ENCODE data around the gene REXO1. TPM values are rescaled to one million over a fixed set of nuclear protein-coding genes. Genes with fewer than 3 reads are reported as not detected.

The REXO1 gene
- total and polyA plus RNA-seq, 2 of the 13 experiments (the other 11 are each of a cell fraction or from before 2014, with no cell fraction given): 5.0 to 11.2 TPM

DNA sequence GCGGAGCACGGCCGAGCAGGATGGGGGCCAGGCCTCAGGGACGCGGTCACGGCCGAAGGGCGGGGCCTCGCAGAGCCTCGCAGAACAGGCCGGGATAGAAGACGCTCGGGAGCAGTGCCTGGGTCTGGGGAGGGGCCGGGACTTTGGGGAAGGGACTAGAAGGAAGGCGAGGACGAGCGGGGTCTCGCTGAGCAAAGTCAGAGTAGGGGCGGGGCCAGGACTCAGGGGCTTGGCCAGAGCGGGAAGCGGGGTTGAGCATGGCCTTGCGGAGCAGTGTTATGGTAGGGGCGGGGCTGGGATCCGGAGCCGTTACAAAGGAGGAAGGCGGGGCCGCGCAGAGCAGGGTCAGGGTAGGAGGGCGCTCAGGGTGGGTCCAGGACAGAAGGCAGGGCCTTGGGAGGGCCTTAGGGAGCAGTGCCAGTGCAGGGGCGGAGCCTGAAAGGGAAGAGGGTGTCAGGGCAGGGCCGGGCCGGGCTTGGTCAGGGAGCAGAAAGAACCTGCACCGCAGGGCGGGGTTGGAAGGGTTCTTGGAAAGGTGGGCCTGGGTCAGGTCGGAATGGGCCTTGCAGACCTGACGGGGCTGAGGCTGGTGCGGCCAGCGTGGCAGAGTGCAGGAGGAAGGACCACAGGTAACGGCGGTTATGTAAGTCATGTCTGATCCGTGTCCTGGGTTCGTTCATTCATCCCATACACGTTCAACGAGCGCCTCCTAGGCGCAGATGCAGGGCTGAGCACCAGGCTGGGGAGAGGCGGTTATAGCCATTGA lies 35.7 kb downstream of the REXO1 start (continued):
- TF ChIP-seq, protein P1, sequence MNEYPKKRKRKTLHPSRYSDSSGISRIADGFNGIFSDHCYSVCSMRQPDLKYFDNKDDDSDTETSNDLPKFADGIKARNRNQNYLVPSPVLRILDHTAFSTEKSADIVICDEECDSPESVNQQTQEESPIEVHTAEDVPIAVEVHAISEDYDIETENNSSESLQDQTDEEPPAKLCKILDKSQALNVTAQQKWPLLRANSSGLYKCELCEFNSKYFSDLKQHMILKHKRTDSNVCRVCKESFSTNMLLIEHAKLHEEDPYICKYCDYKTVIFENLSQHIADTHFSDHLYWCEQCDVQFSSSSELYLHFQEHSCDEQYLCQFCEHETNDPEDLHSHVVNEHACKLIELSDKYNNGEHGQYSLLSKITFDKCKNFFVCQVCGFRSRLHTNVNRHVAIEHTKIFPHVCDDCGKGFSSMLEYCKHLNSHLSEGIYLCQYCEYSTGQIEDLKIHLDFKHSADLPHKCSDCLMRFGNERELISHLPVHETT (CRISPR knock-in tag; conservative IDR thresholded peaks at IDR 0.05): 0 out of 2 replicates have a peak, but pooled peaks have one; percentile 8
- TF ChIP-seq, protein P2, sequence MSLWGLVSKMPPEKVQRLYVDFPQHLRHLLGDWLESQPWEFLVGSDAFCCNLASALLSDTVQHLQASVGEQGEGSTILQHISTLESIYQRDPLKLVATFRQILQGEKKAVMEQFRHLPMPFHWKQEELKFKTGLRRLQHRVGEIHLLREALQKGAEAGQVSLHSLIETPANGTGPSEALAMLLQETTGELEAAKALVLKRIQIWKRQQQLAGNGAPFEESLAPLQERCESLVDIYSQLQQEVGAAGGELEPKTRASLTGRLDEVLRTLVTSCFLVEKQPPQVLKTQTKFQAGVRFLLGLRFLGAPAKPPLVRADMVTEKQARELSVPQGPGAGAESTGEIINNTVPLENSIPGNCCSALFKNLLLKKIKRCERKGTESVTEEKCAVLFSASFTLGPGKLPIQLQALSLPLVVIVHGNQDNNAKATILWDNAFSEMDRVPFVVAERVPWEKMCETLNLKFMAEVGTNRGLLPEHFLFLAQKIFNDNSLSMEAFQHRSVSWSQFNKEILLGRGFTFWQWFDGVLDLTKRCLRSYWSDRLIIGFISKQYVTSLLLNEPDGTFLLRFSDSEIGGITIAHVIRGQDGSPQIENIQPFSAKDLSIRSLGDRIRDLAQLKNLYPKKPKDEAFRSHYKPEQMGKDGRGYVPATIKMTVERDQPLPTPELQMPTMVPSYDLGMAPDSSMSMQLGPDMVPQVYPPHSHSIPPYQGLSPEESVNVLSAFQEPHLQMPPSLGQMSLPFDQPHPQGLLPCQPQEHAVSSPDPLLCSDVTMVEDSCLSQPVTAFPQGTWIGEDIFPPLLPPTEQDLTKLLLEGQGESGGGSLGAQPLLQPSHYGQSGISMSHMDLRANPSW (CRISPR knock-in tag; IDR thresholded peaks at IDR 0.05; ENCODE audit: borderline replicate concordance): peak; percentile 86; the same call in 1 of the 2 replicates
- TF ChIP-seq NKX3-1 (CRISPR knock-in tag; IDR thresholded peaks at IDR 0.05) (no peak), ZNF615 (CRISPR knock-in tag; IDR thresholded peaks at IDR 0.05; ENCODE audit: borderline replicate concordance) (no peak), RBM39 (IDR thresholded peaks at IDR 0.05; ENCODE audit: low read depth, low read length, poor library complexity, severe bottlenecking) (no peak), ZNF460 (CRISPR knock-in tag; IDR thresholded peaks at IDR 0.05; ENCODE audit: borderline replicate concordance) (no peak), SP5 (CRISPR knock-in tag; IDR thresholded peaks at IDR 0.05; ENCODE audit: borderline replicate concordance, low read depth) (peak; percentile 79), MIXL1 (CRISPR knock-in tag; IDR thresholded peaks at IDR 0.05) (0 out of 2 replicates have a peak, but pooled peaks have one; percentile 11), ZNF496 (CRISPR knock-in tag; IDR thresholded peaks at IDR 0.05; ENCODE audit: insufficient replicate concordance) (no peak), ZNF556 (CRISPR knock-in tag; IDR thresholded peaks at IDR 0.05; ENCODE audit: borderline replicate concordance) (0 out of 2 replicates have a peak, but pooled peaks have one; percentile 67), ZNF879 (CRISPR knock-in tag; IDR thresholded peaks at IDR 0.05) (no peak), ZNF530 (CRISPR knock-in tag; IDR thresholded peaks at IDR 0.05; ENCODE audit: low read depth) (no peak), ZNF7 (CRISPR knock-in tag; IDR thresholded peaks at IDR 0.05) (no peak), ZNF501 (CRISPR knock-in tag; IDR thresholded peaks at IDR 0.05) (peak; percentile 29), POGZ (CRISPR knock-in tag; IDR thresholded peaks at IDR 0.05) (no peak; the same call in 1 of the 2 replicates), KDM4B (CRISPR knock-in tag; IDR thresholded peaks at IDR 0.05) (no peak), SMAD3 (CRISPR knock-in tag; IDR thresholded peaks at IDR 0.05) (0 out of 2 replicates have a peak, but pooled peaks have one; percentile 10), U2AF2 (IDR thresholded peaks at IDR 0.05; ENCODE audit: low read depth, low read length) (no peak)
- TF ChIP-seq, protein P3, sequence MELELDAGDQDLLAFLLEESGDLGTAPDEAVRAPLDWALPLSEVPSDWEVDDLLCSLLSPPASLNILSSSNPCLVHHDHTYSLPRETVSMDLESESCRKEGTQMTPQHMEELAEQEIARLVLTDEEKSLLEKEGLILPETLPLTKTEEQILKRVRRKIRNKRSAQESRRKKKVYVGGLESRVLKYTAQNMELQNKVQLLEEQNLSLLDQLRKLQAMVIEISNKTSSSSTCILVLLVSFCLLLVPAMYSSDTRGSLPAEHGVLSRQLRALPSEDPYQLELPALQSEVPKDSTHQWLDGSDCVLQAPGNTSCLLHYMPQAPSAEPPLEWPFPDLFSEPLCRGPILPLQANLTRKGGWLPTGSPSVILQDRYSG (CRISPR knock-in tag; IDR thresholded peaks at IDR 0.05): no peak
- TF ChIP-seq, protein P4, sequence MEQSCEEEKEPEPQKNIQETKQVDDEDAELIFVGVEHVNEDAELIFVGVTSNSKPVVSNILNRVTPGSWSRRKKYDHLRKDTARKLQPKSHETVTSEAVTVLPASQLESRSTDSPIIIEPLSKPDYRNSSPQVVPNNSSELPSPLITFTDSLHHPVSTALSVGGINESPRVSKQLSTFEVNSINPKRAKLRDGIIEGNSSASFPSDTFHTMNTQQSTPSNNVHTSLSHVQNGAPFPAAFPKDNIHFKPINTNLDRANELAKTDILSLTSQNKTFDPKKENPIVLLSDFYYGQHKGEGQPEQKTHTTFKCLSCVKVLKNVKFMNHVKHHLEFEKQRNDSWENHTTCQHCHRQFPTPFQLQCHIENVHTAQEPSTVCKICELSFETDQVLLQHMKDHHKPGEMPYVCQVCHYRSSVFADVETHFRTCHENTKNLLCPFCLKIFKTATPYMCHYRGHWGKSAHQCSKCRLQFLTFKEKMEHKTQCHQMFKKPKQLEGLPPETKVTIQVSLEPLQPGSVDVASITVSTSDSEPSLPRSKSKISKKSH (CRISPR knock-in tag; IDR thresholded peaks at IDR 0.05; ENCODE audit: borderline replicate concordance): peak; percentile 78; the same call in 1 of the 2 replicates
- TF ChIP-seq, protein P5, sequence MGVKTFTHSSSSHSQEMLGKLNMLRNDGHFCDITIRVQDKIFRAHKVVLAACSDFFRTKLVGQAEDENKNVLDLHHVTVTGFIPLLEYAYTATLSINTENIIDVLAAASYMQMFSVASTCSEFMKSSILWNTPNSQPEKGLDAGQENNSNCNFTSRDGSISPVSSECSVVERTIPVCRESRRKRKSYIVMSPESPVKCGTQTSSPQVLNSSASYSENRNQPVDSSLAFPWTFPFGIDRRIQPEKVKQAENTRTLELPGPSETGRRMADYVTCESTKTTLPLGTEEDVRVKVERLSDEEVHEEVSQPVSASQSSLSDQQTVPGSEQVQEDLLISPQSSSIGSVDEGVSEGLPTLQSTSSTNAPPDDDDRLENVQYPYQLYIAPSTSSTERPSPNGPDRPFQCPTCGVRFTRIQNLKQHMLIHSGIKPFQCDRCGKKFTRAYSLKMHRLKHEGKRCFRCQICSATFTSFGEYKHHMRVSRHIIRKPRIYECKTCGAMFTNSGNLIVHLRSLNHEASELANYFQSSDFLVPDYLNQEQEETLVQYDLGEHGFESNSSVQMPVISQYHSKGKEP (CRISPR knock-in tag; IDR thresholded peaks at IDR 0.05): 0 out of 2 replicates have a peak, but pooled peaks have one; percentile 19

Data from HepG2 (cell line).